ENCODE measurements around the gene EPC1. TPM values are rescaled to one million over a fixed set of nuclear protein-coding genes. Genes with fewer than 3 reads are reported as not detected.
"Not testable (repeated sequence)": the region's sequence is repeated elsewhere in the genome, so short reads cannot be mapped to it uniquely, and the experiment has no call there.

Gene EPC1
- total RNA-seq, 4 donors from 2014 or later = 40.3 to 148 (median 62.2) TPM

DNA sequence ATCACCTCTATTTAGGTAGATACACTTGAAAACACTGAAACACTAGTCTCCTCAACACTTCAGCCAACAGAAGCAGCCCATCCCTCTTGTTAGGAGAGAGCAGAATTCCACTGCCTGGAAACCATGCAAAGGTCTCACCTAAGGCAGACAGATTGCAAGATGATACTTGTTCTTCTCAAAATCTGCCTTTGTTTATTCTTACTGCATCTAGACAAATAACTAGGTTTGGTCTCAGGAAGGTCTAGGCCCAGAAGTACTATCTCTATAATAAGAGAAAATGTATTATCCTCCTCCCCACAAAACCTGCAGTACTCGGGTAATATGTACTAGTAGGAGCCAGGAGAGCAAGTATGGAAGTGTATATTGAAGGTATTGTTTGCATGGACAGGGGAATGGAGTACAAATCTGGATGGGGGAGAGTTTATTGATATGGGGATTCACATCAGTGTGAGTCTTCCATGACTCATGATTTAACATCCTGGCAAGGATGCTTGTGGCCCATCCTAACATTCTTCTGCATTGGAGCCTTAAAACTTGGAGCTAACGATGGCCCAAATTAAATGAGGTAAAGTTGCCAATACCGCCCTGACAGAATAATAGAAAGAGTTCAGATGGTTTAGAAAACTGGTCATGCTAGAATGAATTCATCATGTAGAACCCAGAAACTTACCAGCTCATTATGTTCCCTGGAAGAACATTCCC, 109.2 kb downstream of the EPC1 start:
- H3K36me3 ChIP-seq = no peaks in the 10 kb centered on the region
- intact Hi-C loops (cut with DNase I; ENCODE audit: low total_unique reads) = no loop called here
- 86 to 93% methylated on average over 3 of the region's 3 CpGs for WGBS, 2 donors (ENCODE audit: low coverage in 1 of 2)
- TF ChIP-seq EP300 (IDR thresholded peaks at IDR 0.05; ENCODE audit: low read depth) (no peak), POLR2A (IDR thresholded peaks at IDR 0.05) (no peak), POLR2AphosphoS5 (IDR thresholded peaks at IDR 0.05) (no peak)
- TF ChIP-seq, protein P1, sequence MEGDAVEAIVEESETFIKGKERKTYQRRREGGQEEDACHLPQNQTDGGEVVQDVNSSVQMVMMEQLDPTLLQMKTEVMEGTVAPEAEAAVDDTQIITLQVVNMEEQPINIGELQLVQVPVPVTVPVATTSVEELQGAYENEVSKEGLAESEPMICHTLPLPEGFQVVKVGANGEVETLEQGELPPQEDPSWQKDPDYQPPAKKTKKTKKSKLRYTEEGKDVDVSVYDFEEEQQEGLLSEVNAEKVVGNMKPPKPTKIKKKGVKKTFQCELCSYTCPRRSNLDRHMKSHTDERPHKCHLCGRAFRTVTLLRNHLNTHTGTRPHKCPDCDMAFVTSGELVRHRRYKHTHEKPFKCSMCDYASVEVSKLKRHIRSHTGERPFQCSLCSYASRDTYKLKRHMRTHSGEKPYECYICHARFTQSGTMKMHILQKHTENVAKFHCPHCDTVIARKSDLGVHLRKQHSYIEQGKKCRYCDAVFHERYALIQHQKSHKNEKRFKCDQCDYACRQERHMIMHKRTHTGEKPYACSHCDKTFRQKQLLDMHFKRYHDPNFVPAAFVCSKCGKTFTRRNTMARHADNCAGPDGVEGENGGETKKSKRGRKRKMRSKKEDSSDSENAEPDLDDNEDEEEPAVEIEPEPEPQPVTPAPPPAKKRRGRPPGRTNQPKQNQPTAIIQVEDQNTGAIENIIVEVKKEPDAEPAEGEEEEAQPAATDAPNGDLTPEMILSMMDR (IDR thresholded peaks at IDR 0.05) = no peak
- no peak for DNase-seq
- no peak overlapping the region for H3K27ac ChIP-seq
- no peaks in the 10 kb centered on the region for H3K4me1 ChIP-seq
- no peaks in the 10 kb centered on the region for H3K9me3 ChIP-seq
- no peaks in the 10 kb centered on the region for H3K27me3 ChIP-seq
- in situ Hi-C loops (cut with MboI; ENCODE audit: low pct_ligation_motif_present in 1 of 4, low pct_unique_long_range_greater_than_20kb in 1 of 4, low sequenced_read_pairs in 3 of 4) = no loop called here
- no peak overlapping the region for H3K4me3 ChIP-seq

DNA sequence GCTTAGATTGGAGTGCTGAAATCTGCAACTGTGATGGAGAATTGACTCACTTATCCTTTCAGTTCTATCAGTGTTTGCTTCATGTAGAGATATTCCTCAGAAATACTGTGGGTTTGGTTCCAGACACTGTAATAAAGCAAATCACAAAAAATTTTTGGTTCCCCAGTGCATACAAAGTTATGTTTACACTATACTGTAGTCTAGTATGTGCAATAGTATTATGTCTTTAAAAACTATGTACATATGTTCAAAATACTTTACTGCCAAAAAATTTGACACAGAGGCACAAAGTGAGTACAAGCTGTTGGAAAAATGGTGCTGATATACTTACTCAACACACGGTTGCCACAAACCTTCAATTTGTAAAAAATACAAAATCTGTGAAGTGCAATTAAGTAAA, 112.5 kb downstream of the EPC1 start:
- no peaks in the 10 kb centered on the region for H3K4me1 ChIP-seq
- no peak overlapping the region for H3K4me3 ChIP-seq
- intact Hi-C loops (cut with DNase I; ENCODE audit: low total_unique reads) = no loop called here
- no peaks in the 10 kb centered on the region for H3K27me3 ChIP-seq
- in situ Hi-C loops (cut with MboI; ENCODE audit: low pct_ligation_motif_present in 1 of 4, low pct_unique_long_range_greater_than_20kb in 1 of 4, low sequenced_read_pairs in 3 of 4) = no loop called here
- H3K27ac ChIP-seq = no peak overlapping the region
- H3K36me3 ChIP-seq = no peaks in the 10 kb centered on the region
- whole genome bisulfite sequencing, 2 donors (ENCODE audit: low coverage in 1 of 2) = 77 to 81% methylated on average over 1 of the region's 1 CpG
- TF ChIP-seq EP300 (IDR thresholded peaks at IDR 0.05; ENCODE audit: low read depth) (no peak), POLR2AphosphoS5 (IDR thresholded peaks at IDR 0.05) (no peak), POLR2A (IDR thresholded peaks at IDR 0.05) (no peak)
- TF ChIP-seq, protein P1 (IDR thresholded peaks at IDR 0.05) = no peak
- no peaks in the 10 kb centered on the region for H3K9me3 ChIP-seq
- DNase-seq = no peak

DNA sequence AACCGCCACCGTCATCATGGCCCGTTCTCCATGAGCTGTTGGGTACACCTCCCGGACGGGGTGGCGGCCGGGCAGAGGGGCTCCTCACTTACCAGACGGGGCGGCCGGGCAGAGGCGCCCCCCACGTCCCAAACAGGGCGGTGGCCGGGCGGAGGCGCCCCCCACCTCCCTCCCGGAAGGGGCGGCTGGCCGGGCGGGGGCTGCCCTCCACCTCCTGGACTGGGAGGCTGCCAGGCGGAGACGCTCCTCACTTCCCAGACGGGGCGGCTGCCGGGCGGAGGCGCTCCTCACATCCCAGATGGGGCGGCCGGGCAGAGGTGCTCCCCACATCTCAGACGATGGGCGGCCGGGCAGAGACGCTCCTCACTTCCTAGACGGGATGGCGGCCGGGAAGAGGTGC, 113.6 kb downstream of the EPC1 start:
- H3K36me3 ChIP-seq; intact Hi-C loops (cut with DNase I; ENCODE audit: low total_unique reads); H3K4me1 ChIP-seq; in situ Hi-C loops (cut with MboI; ENCODE audit: low pct_ligation_motif_present in 1 of 4, low pct_unique_long_range_greater_than_20kb in 1 of 4, low sequenced_read_pairs in 3 of 4); H3K27ac ChIP-seq; H3K9me3 ChIP-seq; DNase-seq; H3K4me3 ChIP-seq; H3K27me3 ChIP-seq: not testable (repeated sequence)
- 93 to 95% methylated on average over 3 to 36 of the region's 36 CpGs for WGBS, 2 donors (ENCODE audit: low coverage in 1 of 2)

DNA sequence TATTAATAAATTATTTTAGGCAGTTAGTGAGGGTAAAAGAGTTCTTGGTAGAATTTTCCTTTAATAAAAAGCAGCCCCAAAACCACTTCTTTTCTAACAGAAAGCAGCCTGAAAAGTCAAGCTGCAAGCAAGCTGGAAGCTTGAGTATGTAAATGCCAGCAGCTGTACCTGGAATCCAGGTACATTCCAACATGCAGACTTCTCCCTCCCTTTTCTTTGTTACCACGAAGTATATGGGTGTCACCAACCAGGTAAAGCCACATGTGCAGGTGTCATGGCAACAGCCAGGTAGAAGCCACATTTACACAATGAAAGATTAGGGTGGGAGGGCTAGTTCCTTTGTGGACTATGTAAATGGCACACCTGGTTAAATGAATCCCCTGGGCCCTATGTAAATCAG, 114.6 kb downstream of the EPC1 start:
- no peaks in the 10 kb centered on the region for H3K27me3 ChIP-seq
- H3K4me1 ChIP-seq = no peaks in the 10 kb centered on the region
- no peaks in the 10 kb centered on the region for H3K9me3 ChIP-seq
- in situ Hi-C loops (cut with MboI; ENCODE audit: low pct_ligation_motif_present in 1 of 4, low pct_unique_long_range_greater_than_20kb in 1 of 4, low sequenced_read_pairs in 3 of 4) (no loop called here), intact Hi-C loops (cut with DNase I; ENCODE audit: low total_unique reads) (no loop called here)
- no peak for DNase-seq
- no peak for TF ChIP-seq EP300 (IDR thresholded peaks at IDR 0.05; ENCODE audit: low read depth)
- no peak overlapping the region for H3K4me3 ChIP-seq
- no peaks in the 10 kb centered on the region for H3K36me3 ChIP-seq
- 13 to 20% methylated on average over 1 of the region's 1 CpG for WGBS, 2 donors (ENCODE audit: low coverage in 1 of 2)
- H3K27ac ChIP-seq = no peak overlapping the region

DNA sequence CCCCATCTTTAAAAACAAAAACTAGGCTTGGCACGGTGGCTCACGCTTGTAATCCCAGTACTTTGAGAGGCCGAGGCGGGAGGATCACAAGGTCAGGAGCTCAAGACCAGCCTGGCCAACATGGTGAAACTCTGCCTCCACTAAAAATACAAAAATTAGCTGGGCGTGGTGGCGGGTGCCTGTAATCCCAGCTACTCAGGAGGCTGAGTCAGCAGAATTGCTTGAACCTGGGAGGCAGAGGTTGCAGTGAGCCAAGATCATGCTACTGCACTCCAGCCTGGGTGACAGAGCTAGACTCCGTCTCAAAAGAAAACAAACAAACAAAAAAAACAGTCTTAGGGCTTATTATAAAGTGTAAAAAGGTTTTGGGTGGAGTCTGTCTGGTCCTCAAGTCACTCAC, 117.2 kb downstream of the EPC1 start:
- in situ Hi-C loops (cut with MboI; ENCODE audit: low pct_ligation_motif_present in 1 of 4, low pct_unique_long_range_greater_than_20kb in 1 of 4, low sequenced_read_pairs in 3 of 4) = not testable (repeated sequence)
- WGBS, 2 donors (ENCODE audit: low coverage in 1 of 2) = 89% methylated on average over 7 of the region's 7 CpGs; no CpG with 5 or more reads in 1 of the 2 donors

DNA sequence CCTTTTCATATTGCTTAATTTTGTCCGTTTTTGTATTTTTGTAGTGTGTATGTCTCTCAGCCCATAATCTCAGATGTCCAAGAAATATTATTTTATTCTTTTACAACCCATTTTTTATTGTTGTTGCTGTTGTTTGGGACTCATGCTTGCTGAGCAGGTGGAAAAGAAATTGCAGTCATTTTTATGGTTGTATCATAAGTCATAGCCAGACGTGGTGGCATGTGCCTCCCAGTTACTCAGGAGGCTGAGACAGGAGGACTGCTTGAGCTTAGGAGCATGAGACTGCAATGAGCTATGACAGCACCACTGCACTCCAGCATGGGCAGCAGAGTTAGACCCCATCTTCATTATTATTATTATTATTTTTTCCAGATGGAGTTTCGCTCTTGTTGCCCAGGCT, 117.8 kb downstream of the EPC1 start:
- Histone ChIP-seq H3K36me3 (no peaks in the 10 kb centered on the region), H3K27me3 (no peaks in the 10 kb centered on the region), H3K4me3 (no peak overlapping the region), H3K27ac (no peak overlapping the region), H3K9me3 (no peaks in the 10 kb centered on the region), H3K4me1 (no peaks in the 10 kb centered on the region)
- intact Hi-C loops (cut with DNase I; ENCODE audit: low total_unique reads) (no loop called here), in situ Hi-C loops (cut with MboI; ENCODE audit: low pct_ligation_motif_present in 1 of 4, low pct_unique_long_range_greater_than_20kb in 1 of 4, low sequenced_read_pairs in 3 of 4) (no loop called here)
- TF ChIP-seq POLR2A (IDR thresholded peaks at IDR 0.05) (no peak), POLR2AphosphoS5 (IDR thresholded peaks at IDR 0.05) (no peak), EP300 (IDR thresholded peaks at IDR 0.05; ENCODE audit: low read depth) (no peak)
- TF ChIP-seq, protein P1 (IDR thresholded peaks at IDR 0.05) = no peak
- no peak for DNase-seq
- 34 to 46% methylated on average over 2 to 3 of the region's 3 CpGs for WGBS, 2 donors (ENCODE audit: low coverage in 1 of 2)

More for the DNA sequence above, 117.2 kb downstream of the EPC1 start:
- intact Hi-C loops (cut with DNase I; ENCODE audit: low total_unique reads); H3K4me1 ChIP-seq; H3K4me3 ChIP-seq; H3K27ac ChIP-seq; H3K36me3 ChIP-seq; H3K27me3 ChIP-seq; H3K9me3 ChIP-seq; DNase-seq: not testable (repeated sequence)
